GM23248 (cell line): Measurements from ENCODE around the gene KIAA2012. TPM values are rescaled to one million over a fixed set of nuclear protein-coding genes. Genes with fewer than 3 reads are reported as not detected.

Experiments
- DNase-seq: peaks from one replicate; pipeline ENCODE4 v3.0.0-alpha.2; 2015
- H2AFZ ChIP-seq: fragments of 200-600 bp; sonication (generic); 2 replicates; pipeline ENCODE4 v1.6.1; 2016; ENCODE audit warnings: antibody characterized with exemption
- H3F3A ChIP-seq: fragments of 200-600 bp; sonication (generic); 2 replicates; pipeline ENCODE4 v1.6.1; 2016; ENCODE audit warnings: mild to moderate bottlenecking, antibody characterized with exemption, mixed run types; ENCODE audit not compliant: insufficient read depth
- H3K27ac ChIP-seq: fragments of 200-600 bp; sonication (generic); 2 replicates; pipeline ENCODE4 v1.5.1; 2016; ENCODE audit warnings: mild to moderate bottlenecking
- H3K27me3 ChIP-seq: fragments of 200-600 bp; sonication (generic); replicated peaks from 2 replicates; pipeline ENCODE4 v1.6.1; 2016; ENCODE audit warnings: mild to moderate bottlenecking; ENCODE audit not compliant: insufficient read depth
- H3K36me3 ChIP-seq: fragments of 200-600 bp; sonication (generic); 2 replicates; pipeline ENCODE4 v1.6.1; 2016; ENCODE audit warnings: low read depth, mild to moderate bottlenecking
- H3K4me1 ChIP-seq: fragments of 200-600 bp; sonication (generic); 2 replicates; pipeline ENCODE4 v1.6.1; 2016; ENCODE audit warnings: mild to moderate bottlenecking; ENCODE audit not compliant: insufficient read depth
- H3K4me2 ChIP-seq: fragments of 200-600 bp; sonication (generic); one replicate; pipeline ENCODE4 v1.6.1; 2016; ENCODE audit warnings: mild to moderate bottlenecking; ENCODE audit not compliant: unreplicated experiment
- H3K4me3 ChIP-seq: fragments of 200-600 bp; sonication (generic); 2 replicates; pipeline ENCODE4 v1.5.1; 2016; ENCODE audit warnings: mild to moderate bottlenecking
- H3K79me2 ChIP-seq: fragments of 200-600 bp; sonication (generic); 2 replicates; pipeline ENCODE4 v1.6.1; 2016; ENCODE audit warnings: mild to moderate bottlenecking; ENCODE audit not compliant: insufficient read depth
- H3K9ac ChIP-seq: fragments of 200-600 bp; sonication (generic); 2 replicates; pipeline ENCODE4 v1.6.1; 2016; ENCODE audit warnings: mild to moderate bottlenecking
- H3K9me2 ChIP-seq: fragments of 200-600 bp; sonication (generic); 2 replicates; pipeline ENCODE4 v1.6.1; 2016; ENCODE audit warnings: mixed run types, mild to moderate bottlenecking, moderate library complexity; ENCODE audit not compliant: insufficient read depth
- H3K9me3 ChIP-seq: fragments of 200-600 bp; sonication (generic); one replicate; pipeline ENCODE4 v1.6.1; 2017; ENCODE audit warnings: low read depth
- H4K20me1 ChIP-seq: fragments of 200-600 bp; sonication (generic); 2 replicates; pipeline ENCODE4 v1.6.0; 2016; ENCODE audit not compliant: insufficient read depth
- EZH2 ChIP-seq: fragments of 200-600 bp; sonication (generic); IDR thresholded peaks from 2 replicates; pipeline ENCODE4 v1.6.1; 2018; ENCODE audit warnings: antibody characterized with exemption, mild to moderate bottlenecking; ENCODE audit not compliant: insufficient read depth, poor library complexity, severe bottlenecking
- EZH2phosphoT487 ChIP-seq: fragments of 200-600 bp; sonication (generic); IDR thresholded peaks from 2 replicates; pipeline ENCODE4 v1.6.1; 2018; ENCODE audit warnings: antibody characterized with exemption, moderate library complexity, mild to moderate bottlenecking, low read depth; ENCODE audit not compliant: insufficient read depth
- WGBS, 2 experiments: methylation state at CpG; one replicate each; pipeline ENCODE4 v1.1.6; 2015 to 2017; ENCODE audit warnings: low lambda C conversion rate in 2 of 2, low coverage in 1 of 2; ENCODE audit errors: missing lambda C conversion rate in 2 of 2; 5-methylcytosine and 5-hydroxymethylcytosine counted together
- in situ Hi-C: fragments of 300-500 bp; cut with MboI; formaldehyde crosslinking; loops from 2 replicates; pipeline ENCODE4 v1.15.0; 2020
- polyA plus RNA-seq: library from polyadenylated mRNA; unstranded; fragments of >200 nt; fragmentation: Nextera tagmentation; extraction: Ambion mirVana; gene quantifications from 2 replicates; pipeline ENCODE4 v1.2.1, GENCODE V29; 2016
- total RNA-seq: library from RNA; depleted of rRNA; stranded (reverse); fragments of >200 nt; shearing (Covaris generic); gene quantifications from 2 replicates; pipeline ENCODE4 v1.2.3, GENCODE V29; 2014

The KIAA2012 gene
- total and polyA plus RNA-seq, 2 experiments from 2014 or later: 0.18 TPM; not detected in 1

DNA sequence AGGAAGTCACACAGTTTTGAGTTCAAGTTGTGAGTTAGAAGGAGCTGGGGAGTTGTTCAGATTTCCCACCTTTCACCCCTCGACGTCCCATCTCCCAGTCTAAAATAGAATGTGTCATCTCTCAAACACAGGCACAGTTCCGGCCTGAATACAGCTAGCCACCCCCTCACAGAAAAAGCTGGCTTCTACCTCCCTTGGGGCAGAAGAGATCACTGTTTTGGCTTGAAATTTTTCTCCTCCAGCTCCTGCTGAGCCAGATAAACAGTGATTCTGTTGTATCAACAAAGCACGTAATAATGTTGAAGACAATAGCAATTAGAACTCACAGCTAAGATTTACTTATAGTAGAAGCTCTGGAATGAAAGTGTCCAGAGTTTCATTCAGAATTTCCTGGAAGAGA, 74.7 kb downstream of the KIAA2012 start:
- Histone ChIP-seq H2AFZ (peak overlapping the region; percentile 69), H3K4me2 (peak overlapping the region; percentile 78), H4K20me1 (no peaks in the 10 kb centered on the region), H3K9me3 (no peaks in the 10 kb centered on the region), H3F3A (peaks cover 40% of the 10 kb centered on the region), H3K79me2 (no peaks in the 10 kb centered on the region), H3K4me3 (no peak overlapping the region), H3K4me1 (peaks cover 46% of the 10 kb centered on the region), H3K36me3 (no peaks in the 10 kb centered on the region), H3K27me3 (no peaks in the 10 kb centered on the region), H3K9ac (no peak overlapping the region; the same call in 1 of the 2 replicates), H3K9me2 (no peaks in the 10 kb centered on the region), H3K27ac (peak overlapping the region; percentile 43)
- in situ Hi-C loops: no loop called here
- peak; percentile 79 for DNase-seq
- WGBS, 2 experiments: 0 to 3% methylated on average over 4 of the region's 4 CpGs
- TF ChIP-seq EZH2: no peak
- TF ChIP-seq EZH2phosphoT487: no peak

DNA sequence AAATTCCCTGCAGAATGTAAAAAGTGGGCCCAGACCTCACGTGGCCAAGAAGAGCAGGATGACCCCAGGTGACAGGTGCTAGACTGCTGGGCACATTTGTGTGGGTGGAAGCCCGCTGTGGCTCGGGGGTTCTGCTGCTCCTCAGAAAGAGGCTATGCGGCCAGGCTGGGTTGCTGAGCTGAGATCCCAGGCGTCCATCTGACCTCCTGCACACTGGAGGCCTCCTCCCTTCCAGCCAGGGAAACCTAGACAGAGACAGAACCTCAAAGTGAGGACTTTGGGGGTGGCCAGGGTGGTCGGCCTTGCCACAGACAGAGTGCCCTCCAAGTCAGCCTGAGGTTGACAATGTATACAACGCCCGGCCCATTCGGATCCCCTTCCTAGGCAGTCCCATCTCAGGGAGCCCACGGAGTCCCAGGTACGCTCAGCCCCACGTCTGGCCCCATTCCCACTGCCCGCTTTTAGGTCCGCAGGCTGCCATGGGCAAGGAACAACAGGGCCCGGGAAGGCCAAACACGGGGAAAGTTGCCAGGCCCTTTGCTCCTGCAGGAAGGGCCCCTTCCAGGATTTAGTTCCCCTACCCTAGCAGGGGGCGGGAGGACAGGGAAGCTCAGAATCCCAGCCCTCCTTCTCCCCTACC, 75.6 kb downstream of the KIAA2012 start:
- H3K36me3 ChIP-seq: no peaks in the 10 kb centered on the region
- H3K4me1 ChIP-seq: peaks cover 53% of the 10 kb centered on the region
- H2AFZ ChIP-seq: peak overlapping the region; percentile 88
- H3K9me3 ChIP-seq: no peaks in the 10 kb centered on the region
- WGBS, 2 experiments: 76 to 77% methylated on average over 17 of the region's 17 CpGs
- H3K9me2 ChIP-seq: no peaks in the 10 kb centered on the region
- no peaks in the 10 kb centered on the region for H4K20me1 ChIP-seq
- H3K79me2 ChIP-seq: no peaks in the 10 kb centered on the region
- H3K4me3 ChIP-seq: no peak overlapping the region; the same call in 1 of the 2 replicates
- DNase-seq: no peak
- in situ Hi-C loops: no loop called here
- H3K27ac ChIP-seq: peak overlapping the region; percentile 70
- H3K27me3 ChIP-seq: no peaks in the 10 kb centered on the region
- peak overlapping the region; percentile 58 for H3K9ac ChIP-seq
- peaks cover 44% of the 10 kb centered on the region for H3F3A ChIP-seq
- H3K4me2 ChIP-seq: peak overlapping the region; percentile 78
- no peak for TF ChIP-seq EZH2phosphoT487
- TF ChIP-seq EZH2: no peak

DNA sequence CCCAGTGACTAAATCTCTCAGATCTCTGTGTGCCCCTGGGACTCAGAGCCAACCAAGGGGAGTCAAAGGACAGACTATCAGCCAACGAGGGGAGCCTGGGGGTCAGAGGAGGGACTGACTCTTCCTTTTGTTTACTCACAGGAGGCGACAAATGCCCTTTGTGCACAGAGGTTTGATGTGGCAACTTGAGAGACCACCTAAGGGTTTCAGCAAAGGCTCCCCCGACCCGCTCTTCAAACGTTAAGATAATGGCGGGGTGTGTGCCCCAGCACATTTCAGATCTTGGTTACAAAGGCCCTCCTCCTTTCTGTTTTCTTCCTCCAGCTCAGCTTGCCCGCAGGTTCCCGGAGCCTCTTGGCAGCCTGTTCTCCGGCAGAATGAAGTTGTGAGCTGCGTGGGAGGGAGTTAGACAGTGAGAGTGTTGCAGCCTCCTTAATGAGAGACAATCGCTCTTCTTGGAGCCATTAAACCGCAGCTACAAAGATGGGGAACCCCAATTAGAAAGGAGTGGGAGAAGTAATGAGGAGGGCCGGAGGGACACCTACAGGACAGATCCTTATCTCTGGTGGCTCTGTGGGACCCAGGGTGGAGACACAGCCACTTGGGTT, 76.2 kb downstream of the KIAA2012 start:
- Histone ChIP-seq H3K4me1 (peaks cover 55% of the 10 kb centered on the region), H2AFZ (peak overlapping the region; percentile 88), H3K9ac (peak overlapping the region; percentile 58), H3K79me2 (no peaks in the 10 kb centered on the region), H3K9me3 (no peaks in the 10 kb centered on the region), H3K27me3 (no peaks in the 10 kb centered on the region), H4K20me1 (no peaks in the 10 kb centered on the region), H3K27ac (peak overlapping the region; percentile 70), H3K4me2 (peak overlapping the region; percentile 78), H3K36me3 (no peaks in the 10 kb centered on the region), H3K4me3 (peak overlapping the region; percentile 44), H3F3A (peaks cover 44% of the 10 kb centered on the region), H3K9me2 (no peaks in the 10 kb centered on the region)
- 7 to 8% methylated on average over 13 of the region's 13 CpGs for WGBS, 2 experiments
- TF ChIP-seq EZH2phosphoT487 (no peak), EZH2 (no peak)
- peak; percentile 92 for DNase-seq
- in situ Hi-C loops: no loop called here

DNA sequence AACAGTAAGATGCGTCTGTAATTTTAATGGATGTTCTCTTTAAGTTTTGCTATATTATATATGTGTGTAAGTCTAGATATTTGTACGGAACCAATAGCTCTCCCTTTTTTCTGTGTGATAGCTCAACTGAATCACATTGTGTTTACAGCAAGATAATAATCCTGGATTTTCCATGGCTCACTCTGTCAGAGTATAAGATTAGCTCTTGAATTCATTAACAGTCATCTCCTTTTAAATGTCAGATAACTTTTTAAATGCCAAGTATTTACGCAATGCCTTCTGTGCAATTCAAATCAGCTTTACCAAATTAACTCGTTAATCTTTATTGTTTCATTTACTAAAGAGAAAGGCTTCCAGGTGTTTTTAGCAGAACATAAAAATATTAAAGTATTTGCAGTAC, 76.9 kb downstream of the KIAA2012 start:
- H3K9me2 ChIP-seq: no peaks in the 10 kb centered on the region
- H3K9ac ChIP-seq: peak overlapping the region; percentile 58; the same call in 1 of the 2 replicates
- no peaks in the 10 kb centered on the region for H3K36me3 ChIP-seq
- H4K20me1 ChIP-seq: no peaks in the 10 kb centered on the region
- H3K27me3 ChIP-seq: no peaks in the 10 kb centered on the region
- 25 to 26% methylated on average over 4 of the region's 4 CpGs for WGBS, 2 experiments
- H3F3A ChIP-seq: peaks cover 44% of the 10 kb centered on the region
- no peaks in the 10 kb centered on the region for H3K79me2 ChIP-seq
- in situ Hi-C loops: no loop called here
- DNase-seq: peak; percentile 61
- peak overlapping the region; percentile 70 for H3K27ac ChIP-seq
- TF ChIP-seq EZH2: no peak
- no peaks in the 10 kb centered on the region for H3K9me3 ChIP-seq
- H3K4me3 ChIP-seq: peak overlapping the region; percentile 44; the same call in 1 of the 2 replicates
- H3K4me1 ChIP-seq: peaks cover 55% of the 10 kb centered on the region
- peak overlapping the region; percentile 88; the same call in 1 of the 2 replicates for H2AFZ ChIP-seq
- peak overlapping the region; percentile 78 for H3K4me2 ChIP-seq
